Activated T-cell treated with anti-CD3 and anti-CD28 coated beads for 48 hours (primary cell): ENCODE data around the gene OR7A10.
"Not testable (repeated sequence)": the region's sequence is repeated elsewhere in the genome, so short reads cannot be mapped to it uniquely, and the experiment has no call there.

Source experiments
- DNase-seq: peaks from one replicate; pipeline ENCODE4 v3.0.0-alpha.2; 2020; ENCODE audit warnings: low read depth

The OR7A10 gene

GRCh38 chr19:14795078-14795721 is 53.5 kb downstream of the OR7A10 start:
- DNase-seq: no peak

- not testable (repeated sequence) for DNase-seq
These were observed 56.5 kb downstream of the OR7A10 start for GRCh38 chr19:14792250-14792649.
